Left ventricle myocardium inferior (tissue), 1 donor: ENCODE results near the gene PDE6A. TPM values are rescaled to one million over a fixed set of nuclear protein-coding genes. Genes with fewer than 3 reads are reported as not detected.
"Not testable (repeated sequence)": the region's sequence is repeated elsewhere in the genome, so short reads cannot be mapped to it uniquely, and the experiment has no call there.

Experiments
- DNase-seq: peaks from one replicate; pipeline ENCODE4 v3.0.0-alpha.2; 2020
- H3K27ac ChIP-seq: fragments of 200-600 bp; replicated peaks from 2 replicates; pipeline ENCODE4 v1.8.0; 2021
- H3K27me3 ChIP-seq: fragments of 200-600 bp; 2 replicates; pipeline ENCODE4 v1.8.0; 2021; ENCODE audit warnings: low read depth
- H3K36me3 ChIP-seq: fragments of 200-600 bp; 2 replicates; pipeline ENCODE4 v1.8.0; 2021
- H3K4me1 ChIP-seq: fragments of 200-600 bp; 2 replicates; pipeline ENCODE4 v1.8.0; 2021
- H3K4me3 ChIP-seq: fragments of 200-600 bp; 2 replicates; pipeline ENCODE4 v1.8.0; 2021; ENCODE audit warnings: mild to moderate bottlenecking, moderate library complexity
- H3K9me3 ChIP-seq: fragments of 200-600 bp; replicated peaks from 2 replicates; pipeline ENCODE4 v1.8.0; 2021
- intact Hi-C: fragments of 100-400 bp; cut with micrococcal nuclease; formaldehyde crosslinking; loops from one replicate; pipeline ENCODE4 v1.11.0; 2022
- total RNA-seq: library from RNA; stranded (reverse); fragmentation: NEBNext Ultra II Directional; extraction: Animal tissue kit (Norgen Biotek cat#: 25700); gene quantifications from one replicate; pipeline ENCODE4 v1.2.1, GENCODE V29; 2021
- TF ChIP-seq, protein P1 (sequence below): fragments of 200-600 bp; IDR thresholded peaks from 2 replicates; pipeline ENCODE4 v1.8.0; 2021; ENCODE audit warnings: antibody characterized with exemption, mild to moderate bottlenecking, borderline replicate concordance
- donor health status: DM: no; HTN: yes; CAD: no; lungs with severe emphysema.

PDE6A gene
- total RNA-seq, 1 donor from 2014 or later, result 0.22 TPM

DNA sequence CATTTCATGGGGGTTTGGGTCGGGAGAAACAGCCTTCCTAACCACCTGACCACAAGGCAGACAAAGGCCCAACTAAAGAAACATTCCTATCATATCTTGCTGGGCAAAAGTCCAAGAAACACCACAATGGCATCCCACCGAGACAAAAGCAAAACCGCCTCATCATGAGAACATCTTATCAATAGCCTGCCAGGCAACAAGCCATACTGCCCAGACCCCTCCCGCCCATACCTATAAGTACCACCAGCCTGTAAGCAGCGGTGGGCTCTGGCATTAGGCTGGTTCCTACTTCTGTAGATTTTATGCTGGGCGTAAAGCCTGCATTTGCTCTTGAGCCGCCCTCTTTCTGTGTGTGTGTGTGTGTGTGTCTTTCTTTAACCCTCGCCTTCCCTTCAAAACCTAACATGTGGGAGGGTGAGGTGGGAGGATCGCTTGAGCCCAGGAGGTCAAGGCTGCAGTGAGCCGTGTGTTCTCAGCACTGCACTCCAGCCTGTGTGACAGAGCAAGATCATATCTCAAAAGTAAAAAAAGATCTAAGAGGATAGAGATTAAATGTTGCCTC, 56.9 kb downstream of the PDE6A start:
- Histone ChIP-seq H3K4me1 (peaks cover 11% of the 10 kb centered on the region), H3K4me3 (no peak overlapping the region), H3K36me3 (no peaks in the 10 kb centered on the region), H3K9me3 (no peaks in the 10 kb centered on the region), H3K27ac (peak overlapping the region; percentile 30), H3K27me3 (no peaks in the 10 kb centered on the region)
- intact Hi-C loops, result no loop called here
- TF ChIP-seq, protein P1, sequence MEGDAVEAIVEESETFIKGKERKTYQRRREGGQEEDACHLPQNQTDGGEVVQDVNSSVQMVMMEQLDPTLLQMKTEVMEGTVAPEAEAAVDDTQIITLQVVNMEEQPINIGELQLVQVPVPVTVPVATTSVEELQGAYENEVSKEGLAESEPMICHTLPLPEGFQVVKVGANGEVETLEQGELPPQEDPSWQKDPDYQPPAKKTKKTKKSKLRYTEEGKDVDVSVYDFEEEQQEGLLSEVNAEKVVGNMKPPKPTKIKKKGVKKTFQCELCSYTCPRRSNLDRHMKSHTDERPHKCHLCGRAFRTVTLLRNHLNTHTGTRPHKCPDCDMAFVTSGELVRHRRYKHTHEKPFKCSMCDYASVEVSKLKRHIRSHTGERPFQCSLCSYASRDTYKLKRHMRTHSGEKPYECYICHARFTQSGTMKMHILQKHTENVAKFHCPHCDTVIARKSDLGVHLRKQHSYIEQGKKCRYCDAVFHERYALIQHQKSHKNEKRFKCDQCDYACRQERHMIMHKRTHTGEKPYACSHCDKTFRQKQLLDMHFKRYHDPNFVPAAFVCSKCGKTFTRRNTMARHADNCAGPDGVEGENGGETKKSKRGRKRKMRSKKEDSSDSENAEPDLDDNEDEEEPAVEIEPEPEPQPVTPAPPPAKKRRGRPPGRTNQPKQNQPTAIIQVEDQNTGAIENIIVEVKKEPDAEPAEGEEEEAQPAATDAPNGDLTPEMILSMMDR, result no peak
- no peak for DNase-seq

DNA sequence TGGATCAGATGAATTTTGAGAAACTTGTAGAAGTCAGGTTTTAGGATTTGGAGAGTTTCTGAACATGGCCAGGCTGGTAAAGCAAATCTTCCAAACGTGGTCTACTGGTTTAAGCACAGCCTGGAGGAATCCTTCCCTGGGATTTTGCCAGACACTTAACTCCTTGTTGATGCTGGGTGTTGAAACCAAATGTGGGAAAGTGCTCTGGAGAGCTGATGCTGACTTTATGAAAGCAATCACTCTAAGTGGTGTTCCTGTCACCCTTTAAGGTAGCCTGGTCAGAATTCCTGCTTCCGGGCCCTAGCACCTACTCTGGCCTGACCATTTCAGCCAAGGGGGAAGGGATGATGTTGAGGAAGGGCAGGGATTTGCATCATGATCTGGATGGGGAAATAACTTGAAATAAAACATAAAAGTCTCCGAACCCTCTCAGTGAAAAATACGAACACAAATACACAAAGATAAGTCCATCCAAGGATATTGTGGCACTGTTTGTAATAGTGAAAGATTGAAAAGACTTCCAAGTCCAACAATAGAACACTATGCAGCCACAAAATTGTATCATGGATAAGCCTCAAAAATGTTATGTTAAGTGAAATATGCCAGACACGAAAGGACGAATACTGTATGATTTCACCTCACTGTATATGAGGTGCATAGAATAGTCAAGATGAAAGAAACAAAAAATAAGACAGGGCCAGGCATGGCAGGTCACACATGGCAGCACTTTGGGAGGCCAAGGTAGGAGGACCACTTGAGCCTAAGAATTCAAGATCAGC, 57.7 kb downstream of the PDE6A start:
- Histone ChIP-seq H3K36me3 (no peaks in the 10 kb centered on the region), H3K27ac (peak overlapping the region; percentile 30), H3K4me3 (no peak overlapping the region), H3K9me3 (no peaks in the 10 kb centered on the region), H3K27me3 (no peaks in the 10 kb centered on the region), H3K4me1 (peaks cover 11% of the 10 kb centered on the region)
- intact Hi-C loops, result no loop called here
- TF ChIP-seq, protein P1, result no peak
- DNase-seq, result no peak

DNA sequence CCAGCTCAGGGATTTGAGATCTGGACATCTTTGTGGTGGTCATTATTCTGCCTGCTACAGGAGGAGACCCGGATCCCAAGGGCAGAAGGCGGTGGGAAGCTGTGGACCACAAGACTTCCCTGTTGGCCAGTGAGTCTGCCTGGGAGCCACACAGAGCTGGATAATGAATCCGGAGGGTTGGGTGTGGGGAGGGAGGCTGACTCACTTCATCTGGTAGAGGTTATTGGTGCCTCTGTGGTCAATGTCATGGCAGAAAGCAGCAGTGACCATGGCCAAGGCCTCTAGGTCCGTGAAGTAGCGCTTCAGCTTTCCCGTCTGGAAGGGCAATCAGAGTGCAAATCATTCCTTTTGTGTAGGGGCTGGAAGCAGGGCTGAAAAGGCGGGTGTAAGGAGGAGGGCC, 58.5 kb downstream of the PDE6A start:
- Histone ChIP-seq H3K27ac (no peak overlapping the region), H3K4me3 (no peak overlapping the region), H3K27me3 (no peaks in the 10 kb centered on the region), H3K36me3 (no peaks in the 10 kb centered on the region), H3K9me3 (no peaks in the 10 kb centered on the region), H3K4me1 (peaks cover 11% of the 10 kb centered on the region)
- intact Hi-C loops, result no loop called here
- TF ChIP-seq, protein P1, result no peak
- DNase-seq, result no peak

DNA sequence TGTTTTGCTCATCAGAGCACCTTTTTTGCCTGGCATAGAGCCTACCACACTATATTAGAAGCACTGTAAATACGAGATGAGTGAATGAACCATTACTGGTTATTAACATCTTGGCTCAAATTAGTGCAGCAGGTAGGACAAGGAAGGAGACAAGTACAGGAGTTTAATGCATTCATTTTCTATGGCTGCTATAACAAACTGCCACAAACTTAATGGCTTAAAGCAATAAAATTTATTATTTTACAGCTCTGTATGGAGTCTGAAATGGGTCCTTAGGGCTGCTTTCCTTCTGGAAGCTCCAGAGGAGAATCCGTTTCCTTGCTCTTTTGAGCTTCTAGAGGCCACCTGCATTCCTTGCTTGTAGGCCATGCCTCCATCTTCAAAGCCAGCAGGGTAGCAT, 59.1 kb downstream of the PDE6A start:
- peaks cover 11% of the 10 kb centered on the region for H3K4me1 ChIP-seq
- TF ChIP-seq, protein P1, result no peak

DNA sequence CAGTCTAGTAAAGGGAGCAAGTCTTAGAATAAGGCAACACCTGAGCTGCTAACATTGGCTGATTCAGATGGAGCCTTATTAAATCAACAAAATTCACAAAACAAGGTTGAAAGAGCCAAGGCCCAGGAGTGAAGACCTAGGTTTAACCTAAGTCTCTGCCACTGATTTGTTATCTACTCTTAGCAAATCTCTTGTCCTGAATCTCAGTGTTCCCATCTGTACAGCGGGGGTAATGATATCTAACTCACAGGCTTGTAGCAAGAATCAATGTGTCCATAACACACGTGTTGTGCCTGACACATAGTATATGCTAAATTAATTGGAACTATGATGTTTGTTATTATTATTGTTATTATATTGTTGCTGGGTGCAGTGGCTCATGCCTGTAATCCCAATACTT, 61.0 kb downstream of the PDE6A start:
- Histone ChIP-seq H3K4me1 (peaks cover 11% of the 10 kb centered on the region), H3K36me3 (no peaks in the 10 kb centered on the region), H3K27ac (no peak overlapping the region), H3K4me3 (no peak overlapping the region), H3K9me3 (no peaks in the 10 kb centered on the region), H3K27me3 (no peaks in the 10 kb centered on the region)
- DNase-seq, result no peak
- TF ChIP-seq, protein P1, result no peak
- intact Hi-C loops, result no loop called here

More for the DNA sequence above, 59.1 kb downstream of the PDE6A start:
- Histone ChIP-seq H3K27me3 (no peaks in the 10 kb centered on the region), H3K36me3 (no peaks in the 10 kb centered on the region), H3K27ac (no peak overlapping the region), H3K9me3 (no peaks in the 10 kb centered on the region), H3K4me3 (no peak overlapping the region)
- no peak for DNase-seq
- intact Hi-C loops, result no loop called here

DNA sequence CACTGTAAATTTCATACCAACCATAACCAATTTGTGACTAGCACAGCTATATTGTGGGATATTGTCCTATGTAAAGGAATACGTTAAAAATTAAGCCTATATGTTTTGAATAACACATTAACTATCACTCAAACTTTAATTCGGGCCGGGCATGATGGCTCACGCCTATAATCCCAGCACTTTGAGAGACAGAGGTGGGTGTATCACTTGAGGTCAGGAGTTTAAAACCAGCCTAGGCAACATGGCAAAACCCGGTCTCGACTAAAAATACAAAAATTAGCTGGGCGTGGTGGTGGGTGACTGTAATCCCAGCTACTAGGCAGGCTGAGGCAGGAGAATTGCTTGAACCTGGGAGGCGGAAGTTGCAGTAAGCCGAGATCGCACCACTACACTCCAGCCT, 62.0 kb downstream of the PDE6A start:
- H3K27me3 ChIP-seq, H3K36me3 ChIP-seq, DNase-seq, H3K4me3 ChIP-seq, intact Hi-C loops, H3K9me3 ChIP-seq, H3K4me1 ChIP-seq, H3K27ac ChIP-seq: not testable (repeated sequence)
